A549 (cell line): Measurements from ENCODE around the gene ITPRID1. TPM values are rescaled to one million over a fixed set of nuclear protein-coding genes. Genes with fewer than 3 reads are reported as not detected.
A peak's percentile ranks its signal among the peaks of the same experiment; 100 is the strongest.

Experiments
- ATAC-seq, 2 experiments: fragments of 200-7000 bp in 1 of 2; fragments of >200 bp in 1 of 2; cut with Nextera tagmentation in 1 of 2; cut with Tn5 transposase in 1 of 2; 3 replicates each; pipeline versions ENCODE4 v1.8.0 to v1.9.1; 2018 to 2020; ENCODE audit warnings: mild to moderate bottlenecking in 1 of 2, moderate library complexity in 1 of 2
- CTCF ChIA-PET: fragments of 300-600 bp; sonication (Branson Sonifier 250); formaldehyde crosslinking; extraction: SDS; loops from one replicate; lab custom pipeline; 2021; ENCODE audit warnings: antibody characterized with exemption, inconsistent platforms; lab: Yijun Ruan, JAX
- POLR2A ChIA-PET: fragments of 350-600 bp; formaldehyde crosslinking; extraction: SDS; loops from one replicate; lab custom pipeline; 2021; ENCODE audit warnings: antibody characterized with exemption, inconsistent platforms; lab: Yijun Ruan, JAX
- DNase-seq, 2 experiments: peaks; one replicate each; pipeline versions ENCODE4 v3.0.0 to v3.0.0-alpha.2; 2011 to 2016; ENCODE audit warnings: low read depth in 1 of 2, low spot score in 1 of 2
- FAIRE-seq: peaks from 2 replicates; lab custom pipeline; 2011; peaks lifted over from hg19 to GRCh38; lab: Jason Lieb, UNC
- H3K27ac ChIP-seq, 2 experiments: fragments of >200 bp; sonication (Bioruptor Twin); formaldehyde crosslinking; 3 replicates each; pipeline ENCODE4 v1.5.1; 2016 to 2017
- H3K4me1 ChIP-seq: fragments of >200 bp; sonication (Bioruptor Twin); formaldehyde crosslinking; 3 replicates; pipeline ENCODE4 v1.6.1; 2016
- H3K4me2 ChIP-seq: fragments of >200 bp; sonication (Bioruptor Twin); formaldehyde crosslinking; 3 replicates; pipeline ENCODE4 v1.6.1; 2016
- H3K4me3 ChIP-seq: fragments of >200 bp; sonication (Bioruptor Twin); formaldehyde crosslinking; 3 replicates; pipeline ENCODE4 v1.5.1; 2016
- H3K9me3 ChIP-seq: fragments of >200 bp; sonication (Bioruptor Twin); formaldehyde crosslinking; 3 replicates; pipeline ENCODE4 v1.6.1; 2016
- BHLHE40 ChIP-seq: IDR thresholded peaks from 2 replicates; pipeline ENCODE4 v1.6.1; 2012; ENCODE audit warnings: low read depth, low read length, inconsistent platforms
- CEBPB ChIP-seq, 2 experiments: fragments of >200 bp in 1 of 2; sonication (Bioruptor Twin) in 1 of 2; formaldehyde crosslinking in 1 of 2; IDR thresholded peaks; 2 replicates each; pipeline ENCODE4 v1.6.1; 2012 to 2016
- CTCF ChIP-seq: fragments of >200 bp; sonication (Bioruptor Twin); formaldehyde crosslinking; IDR thresholded peaks from 3 replicates; pipeline ENCODE4 v1.5.1; 2016
- EP300 ChIP-seq, 2 experiments: fragments of >200 bp; sonication (Bioruptor Twin); formaldehyde crosslinking; IDR thresholded peaks; 2 replicates in 1 of 2; 3 replicates in 1 of 2; pipeline ENCODE4 v1.6.1; 2016 to 2017
- HDAC2 ChIP-seq: fragments of 200-600 bp; sonication (generic); IDR thresholded peaks from 2 replicates; pipeline ENCODE4 v1.6.1; 2016
- HMGXB4 ChIP-seq: fragments of 250-450 bp; sonication (Bioruptor Pico); IDR thresholded peaks from 2 replicates; pipeline ENCODE4 v1.5.0; 2021; ENCODE audit warnings: mild to moderate bottlenecking, moderate library complexity, borderline replicate concordance
- KDM1A ChIP-seq: fragments of 200-600 bp; sonication (generic); IDR thresholded peaks from 2 replicates; pipeline ENCODE4 v1.6.1; 2016; ENCODE audit warnings: low read depth, mild to moderate bottlenecking
- KDM5A ChIP-seq: fragments of 200-600 bp; sonication (generic); IDR thresholded peaks from 2 replicates; pipeline ENCODE4 v1.6.1; 2016; ENCODE audit warnings: antibody characterized with exemption, mild to moderate bottlenecking
- MAFK ChIP-seq: fragments of 450-650 bp; IDR thresholded peaks from 2 replicates; pipeline ENCODE4 v1.6.1; 2014; ENCODE audit not compliant: partially characterized antibody
- RAD21 ChIP-seq, 2 experiments: fragments of >200 bp in 1 of 2; sonication (Bioruptor Twin) in 1 of 2; formaldehyde crosslinking in 1 of 2; IDR thresholded peaks in 1 of 2; conservative IDR thresholded peaks in 1 of 2; 2 replicates in 1 of 2; 3 replicates in 1 of 2; pipeline ENCODE4 v1.6.1; 2012 to 2018; ENCODE audit warnings: inconsistent platforms in 1 of 2
- RFX5 ChIP-seq: fragments of 450-650 bp; IDR thresholded peaks from 2 replicates; pipeline ENCODE4 v1.7.1; 2014; ENCODE audit warnings: antibody characterized with exemption, mild to moderate bottlenecking, moderate library complexity
- SMC3 ChIP-seq: fragments of >200 bp; sonication (Bioruptor Twin); formaldehyde crosslinking; IDR thresholded peaks from 3 replicates; pipeline ENCODE4 v1.6.1; 2018; ENCODE audit warnings: inconsistent platforms
- WGBS: methylation state at CpG from one replicate; pipeline ENCODE4 v1.1.6; 2017; ENCODE audit errors: missing lambda C conversion rate; 5-methylcytosine and 5-hydroxymethylcytosine counted together
- polyA plus RNA-seq, 4 experiments: library from polyadenylated mRNA; depleted of rRNA in 3 of 4; stranded (reverse); fragments of >200 nt; fragmentation: RNase III in 1 of 4; extraction: RNeasy Plus Mini Kit Qiagen cat#74134 plus additional on column Dnase treatment in 1 of 4; gene quantifications; 2 replicates in 3 of 4; 3 replicates in 1 of 4; pipeline ENCODE4 v1.2.3, GENCODE V29; 2011 to 2017

The ITPRID1 gene
- polyA plus RNA-seq, 2 of the 4 experiments (the other 2 are of a cell fraction): not detected

- peak in 1 of 2 experiments; percentile 3 for DNase-seq
- peak; percentile 36 for FAIRE-seq
- H3K4me3 ChIP-seq: no peak overlapping the region
- 69% methylated on average over 1 of the region's 1 CpG for WGBS
- ChIA-PET POLR2A (no interaction called here), CTCF (interaction anchor here (1.1 to 1.5 kb wide), 2 partner anchors 84 to 559 kb away, joined by 3 read pairs; no protein-coding TSS in a partner anchor)
- TF ChIP-seq SMC3: peak; percentile 49; the same call in 2 of the 3 replicates
- TF ChIP-seq KDM1A: no peak
- TF ChIP-seq CTCF: peak; percentile 40
- TF ChIP-seq RAD21 (conservative IDR thresholded peaks at IDR 0.05 in 1 of 2, IDR thresholded peaks at IDR 0.05 in 1 of 2): peak; percentile 26 to 40; a peak in 2 of 5 replicates
- H3K9me3 ChIP-seq: no peaks in the 10 kb centered on the region
- no peak overlapping the region for H3K27ac ChIP-seq
- no peak overlapping the region for H3K4me2 ChIP-seq
- no peaks in the 10 kb centered on the region for H3K4me1 ChIP-seq
- no peak for ATAC-seq
Measured at GRCh38 chr7:31648288-31648687, 134.4 kb downstream of the ITPRID1 start.

- no peak overlapping the region for H3K27ac ChIP-seq
- H3K9me3 ChIP-seq: no peaks in the 10 kb centered on the region
- H3K4me2 ChIP-seq: no peak overlapping the region
- CTCF ChIA-PET: interaction anchor here (0.8 to 2.9 kb wide), 5 partner anchors 83 to 630 kb away, joined by 3 to 9 read pairs (median 3); no protein-coding TSS in a partner anchor
- POLR2A ChIA-PET: no interaction called here
- DNase-seq: no peak
- 62% methylated on average over 4 of the region's 4 CpGs for WGBS
- H3K4me1 ChIP-seq: no peaks in the 10 kb centered on the region
- no peak for FAIRE-seq
- no peak overlapping the region for H3K4me3 ChIP-seq
- no peak for TF ChIP-seq HDAC2
- ATAC-seq: no peak
Measured at GRCh38 chr7:31648880-31649279, 135.0 kb downstream of the ITPRID1 start.

GRCh38 chr7:31651234-31652062 lies 137.6 kb downstream of the ITPRID1 start:
- ChIA-PET POLR2A (no interaction called here), CTCF (interaction anchor here (2.9 kb wide), 1 partner anchor 553 kb away, joined by 9 read pairs; no protein-coding TSS in a partner anchor)
- no peak overlapping the region for H3K4me3 ChIP-seq
- FAIRE-seq (no peak), DNase-seq (no peak), ATAC-seq (no peak)
- no peak overlapping the region for H3K4me2 ChIP-seq
- 62% methylated on average over 7 of the region's 7 CpGs for WGBS
- no peaks in the 10 kb centered on the region for H3K9me3 ChIP-seq
- no peaks in the 10 kb centered on the region for H3K4me1 ChIP-seq
- no peak overlapping the region for H3K27ac ChIP-seq
- TF ChIP-seq EP300 (IDR thresholded peaks at IDR 0.05) (no peak), MAFK (no peak), BHLHE40 (no peak)

- H3K9me3 ChIP-seq: no peaks in the 10 kb centered on the region
- FAIRE-seq (no peak), ATAC-seq (no peak), DNase-seq (no peak)
- no peak overlapping the region for H3K4me2 ChIP-seq
- TF ChIP-seq KDM5A (no peak), CTCF (no peak), HMGXB4 (CRISPR knock-in tag) (no peak), BHLHE40 (no peak), RFX5 (no peak), CEBPB (IDR thresholded peaks at IDR 0.05) (peak in 1 of 2 experiments; percentile 38; a peak in 1 of 4 replicates)
- no peaks in the 10 kb centered on the region for H3K4me1 ChIP-seq
- no peak overlapping the region for H3K4me3 ChIP-seq
- POLR2A ChIA-PET: no interaction called here
- no peak overlapping the region for H3K27ac ChIP-seq
- CTCF ChIA-PET: interaction anchor here (1.6 kb wide), 1 partner anchor 517 kb away, joined by 3 read pairs; no protein-coding TSS in a partner anchor
Measured at GRCh38 chr7:31652063-31652326, 138.1 kb downstream of the ITPRID1 start.
